GM23338 (cell line): ENCODE data around the gene RNF135. TPM values are rescaled to one million over a fixed set of nuclear protein-coding genes. Genes with fewer than 3 reads are reported as not detected.

Source experiments
- ATAC-seq: fragments of 200-7000 bp; cut with Tn5 transposase; 3 replicates; pipeline ENCODE4 v1.9.1; 2020
- DNase-seq: peaks from one replicate; pipeline ENCODE4 v3.0.0-alpha.2; 2015; ENCODE audit warnings: low spot score
- H2AFZ ChIP-seq: fragments of 200-600 bp; sonication (generic); 2 replicates; pipeline ENCODE4 v1.8.0; 2016; ENCODE audit warnings: antibody characterized with exemption, mild to moderate bottlenecking, moderate library complexity
- H3F3A ChIP-seq: fragments of 200-600 bp; sonication (generic); replicated peaks from 2 replicates; pipeline ENCODE4 v1.8.0; 2017; ENCODE audit warnings: antibody characterized with exemption, mixed run types, low read depth
- H3K27ac ChIP-seq: fragments of 200-600 bp; sonication (generic); 2 replicates; pipeline ENCODE4 v1.6.1; 2016; ENCODE audit warnings: low read depth
- H3K27me3 ChIP-seq: fragments of 200-600 bp; sonication (generic); 2 replicates; pipeline ENCODE4 v1.8.0; 2016; ENCODE audit warnings: mild to moderate bottlenecking, mixed run types, moderate library complexity; ENCODE audit not compliant: insufficient read depth
- H3K36me3 ChIP-seq: fragments of 200-600 bp; sonication (generic); 2 replicates; pipeline ENCODE4 v1.8.0; 2016; ENCODE audit warnings: mild to moderate bottlenecking; ENCODE audit not compliant: insufficient read depth
- H3K4me1 ChIP-seq: fragments of 200-600 bp; sonication (generic); 2 replicates; pipeline ENCODE4 v1.8.0; 2016; ENCODE audit warnings: mild to moderate bottlenecking, moderate library complexity; ENCODE audit not compliant: insufficient read depth
- H3K4me2 ChIP-seq: fragments of 200-600 bp; sonication (generic); 2 replicates; pipeline ENCODE4 v1.7.1; 2017; ENCODE audit warnings: mixed run types
- H3K4me3 ChIP-seq: fragments of 200-600 bp; sonication (generic); 2 replicates; pipeline ENCODE4 v1.6.1; 2016; ENCODE audit warnings: mixed run types
- H3K79me2 ChIP-seq: fragments of 200-600 bp; sonication (generic); replicated peaks from 2 replicates; pipeline ENCODE4 v1.8.0; 2017; ENCODE audit warnings: mild to moderate bottlenecking; ENCODE audit not compliant: insufficient read depth
- H3K9me2 ChIP-seq: fragments of 200-600 bp; sonication (generic); 2 replicates; pipeline ENCODE4 v1.8.0; 2017; ENCODE audit not compliant: insufficient read depth
- H4K20me1 ChIP-seq: fragments of 200-600 bp; sonication (generic); replicated peaks from 2 replicates; pipeline ENCODE4 v1.8.0; 2017; ENCODE audit warnings: mild to moderate bottlenecking; ENCODE audit not compliant: insufficient read depth
- H3K27ac Mint-ChIP-seq: 2 replicates; pipeline ENCODE4 v1.8.0; 2020; ENCODE audit warnings: inconsistent platforms, mild to moderate bottlenecking, moderate library complexity, mixed read lengths
- H3K27me3 Mint-ChIP-seq: 3 replicates; pipeline ENCODE4 v1.8.0; 2022; ENCODE audit warnings: low read depth, mild to moderate bottlenecking, moderate library complexity, mixed read lengths, inconsistent platforms; ENCODE audit not compliant: insufficient read depth, poor library complexity
- H3K36me3 Mint-ChIP-seq: 3 replicates; pipeline ENCODE4 v1.8.0; 2021; ENCODE audit warnings: low read depth, mild to moderate bottlenecking, inconsistent platforms, moderate library complexity, mixed read lengths
- H3K4me1 Mint-ChIP-seq: 3 replicates; pipeline ENCODE4 v1.8.0; 2020; ENCODE audit warnings: mild to moderate bottlenecking, inconsistent platforms, mixed read lengths
- H3K4me3 Mint-ChIP-seq: 3 replicates; pipeline ENCODE4 v1.8.0; 2021; ENCODE audit warnings: moderate library complexity, mild to moderate bottlenecking, inconsistent platforms, mixed read lengths
- H3K9me3 Mint-ChIP-seq: 3 replicates; pipeline ENCODE4 v1.8.0; 2020; ENCODE audit warnings: moderate library complexity, mild to moderate bottlenecking, inconsistent platforms, mixed read lengths
- CREB1 ChIP-seq: fragments of 250-450 bp; sonication (Bioruptor Pico); IDR thresholded peaks from 2 replicates; pipeline ENCODE4 v1.5.0; 2020; ENCODE audit warnings: low read depth, mild to moderate bottlenecking, moderate library complexity
- ETS1 ChIP-seq: IDR thresholded peaks from 2 replicates; pipeline ENCODE4 v1.6.1; 2016; ENCODE audit warnings: antibody characterized with exemption
- EZH2 ChIP-seq: fragments of 200-600 bp; sonication (generic); IDR thresholded peaks from one replicate; pipeline ENCODE4 v1.8.0; 2017; ENCODE audit warnings: antibody characterized with exemption, mild to moderate bottlenecking, low read depth; ENCODE audit not compliant: unreplicated experiment
- EZH2phosphoT487 ChIP-seq: fragments of 200-600 bp; sonication (generic); IDR thresholded peaks from one replicate; pipeline ENCODE4 v1.8.1; 2018; ENCODE audit warnings: antibody characterized with exemption; ENCODE audit not compliant: unreplicated experiment
- JUNB ChIP-seq: IDR thresholded peaks from one replicate; pipeline ENCODE4 v1.6.1; 2016; ENCODE audit warnings: antibody characterized with exemption; ENCODE audit not compliant: unreplicated experiment
- NANOG ChIP-seq: IDR thresholded peaks from 2 replicates; pipeline ENCODE4 v1.6.1; 2016; ENCODE audit warnings: antibody characterized with exemption, borderline replicate concordance
- POLR2AphosphoS5 ChIP-seq: IDR thresholded peaks from 2 replicates; pipeline ENCODE4 v1.6.1; 2016; ENCODE audit warnings: antibody characterized with exemption, low read depth
- REST ChIP-seq: IDR thresholded peaks from one replicate; pipeline ENCODE4 v1.6.1; 2018; ENCODE audit warnings: antibody characterized with exemption; ENCODE audit not compliant: unreplicated experiment
- STAT1 ChIP-seq: IDR thresholded peaks from one replicate; pipeline ENCODE4 v1.6.1; 2016; ENCODE audit warnings: antibody characterized with exemption; ENCODE audit not compliant: unreplicated experiment
- ZNF114 ChIP-seq: fragments of 250-450 bp; sonication (Bioruptor Pico); IDR thresholded peaks from 2 replicates; pipeline ENCODE4 v1.5.0; 2020; ENCODE audit warnings: mild to moderate bottlenecking, moderate library complexity
- ZNF331 ChIP-seq: fragments of 250-450 bp; sonication (Bioruptor Pico); IDR thresholded peaks from 2 replicates; pipeline ENCODE4 v1.5.0; 2020; ENCODE audit warnings: low read depth, mild to moderate bottlenecking, moderate library complexity
- ZNF462 ChIP-seq: fragments of 250-450 bp; sonication (Bioruptor Pico); IDR thresholded peaks from 2 replicates; pipeline ENCODE4 v1.5.0; 2020; ENCODE audit warnings: mild to moderate bottlenecking, moderate library complexity
- polyA plus RNA-seq: library from polyadenylated mRNA; unstranded; fragments of >200 nt; fragmentation: Nextera tagmentation; extraction: Ambion mirVana; gene quantifications from 2 replicates; pipeline ENCODE4 v1.2.1, GENCODE V29; 2016
- total RNA-seq: library from RNA; depleted of rRNA; stranded (reverse); fragments of >200 nt; shearing (Covaris generic); gene quantifications from 2 replicates; pipeline ENCODE4 v1.2.3, GENCODE V29; 2014

RNF135 gene
- total and polyA plus RNA-seq, 2 experiments from 2014 or later: 9.4 to 9.8 TPM

GRCh38 chr17:30939051-30939689, 31.7 kb upstream of the RNF135 start:
- no peaks in the 10 kb centered on the region for H4K20me1 ChIP-seq
- no peaks in the 10 kb centered on the region for H3F3A ChIP-seq
- Mint-ChIP-seq H3K36me3 (no peaks in the 10 kb centered on the region), H3K27ac (no peak overlapping the region), H3K4me1 (no peaks in the 10 kb centered on the region), H3K4me3 (no peak overlapping the region), H3K9me3 (no peaks in the 10 kb centered on the region; the same call in 2 of the 3 replicates), H3K27me3 (no peaks in the 10 kb centered on the region)
- peak overlapping the region; percentile 14; the same call in 1 of the 2 replicates for H2AFZ ChIP-seq
- ATAC-seq (no peak), DNase-seq (no peak)
- H3K4me2 ChIP-seq: no peak overlapping the region
- no peaks in the 10 kb centered on the region for H3K79me2 ChIP-seq
- no peak overlapping the region for H3K27ac ChIP-seq
- no peaks in the 10 kb centered on the region for H3K9me2 ChIP-seq
- no peaks in the 10 kb centered on the region for H3K36me3 ChIP-seq
- H3K4me1 ChIP-seq: no peaks in the 10 kb centered on the region
- no peaks in the 10 kb centered on the region for H3K27me3 ChIP-seq
- H3K4me3 ChIP-seq: no peak overlapping the region
- TF ChIP-seq JUNB: no peak
- no peak for TF ChIP-seq REST
- TF ChIP-seq EZH2: no peak
- no peak for TF ChIP-seq ZNF114
- no peak for TF ChIP-seq STAT1
- TF ChIP-seq POLR2AphosphoS5: no peak
- TF ChIP-seq ETS1: no peak
- no peak for TF ChIP-seq ZNF462 (CRISPR knock-in tag)
- no peak for TF ChIP-seq ZNF331 (CRISPR knock-in tag)
- TF ChIP-seq EZH2phosphoT487: no peak
- no peak for TF ChIP-seq NANOG
- TF ChIP-seq CREB1: no peak
